ENCODE data around the gene CLDN8. TPM values are rescaled to one million over a fixed set of nuclear protein-coding genes. Genes with fewer than 3 reads are reported as not detected.

CLDN8 gene
- total RNA-seq = not detected
- not detected for polyA plus RNA-seq (2013, experiment 1 of 2)
- polyA plus RNA-seq (2013, experiment 2 of 2) = not detected
- total RNA-seq = 0 to 0.14 (median 0) reads per million in 172 experiments

DNA sequence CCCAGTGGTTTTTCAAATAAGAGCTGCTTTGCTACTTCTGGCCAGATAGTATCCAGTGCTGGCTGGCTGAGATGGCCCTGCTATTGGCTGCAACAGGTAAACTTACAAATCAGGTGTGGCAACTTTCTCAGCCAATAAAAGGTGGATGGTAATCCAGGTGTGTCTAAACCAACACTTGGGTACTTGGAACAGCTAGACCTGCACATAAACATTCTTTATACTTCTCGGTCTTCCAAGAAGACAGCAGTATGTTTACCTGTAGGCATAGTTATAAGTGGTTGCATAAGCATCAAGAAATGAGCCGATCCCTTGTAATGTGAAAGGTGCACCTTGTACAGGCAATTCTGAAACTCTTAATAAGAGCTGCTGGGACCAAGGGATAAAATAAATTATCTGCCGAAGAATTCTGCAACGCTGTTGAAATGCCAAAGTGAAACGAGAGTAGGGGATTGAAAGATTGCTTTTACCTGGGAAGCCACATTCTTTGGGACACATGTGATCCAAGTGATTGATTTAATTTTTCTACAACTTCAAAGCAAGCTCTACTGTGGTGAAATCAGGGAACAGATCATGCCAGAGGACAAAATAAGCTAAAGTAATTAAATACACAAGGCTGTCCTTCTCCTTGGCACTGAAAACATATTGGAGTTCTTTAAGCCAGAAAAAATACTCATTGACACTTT is at the start of gene CLDN8:
TSS of gene CLDN8 (minus strand) at position 57 of the 683 bp plus-strand sequence. CDS start 172 bp downstream, outside the sequence.
- TF ChIP-seq, protein P1, sequence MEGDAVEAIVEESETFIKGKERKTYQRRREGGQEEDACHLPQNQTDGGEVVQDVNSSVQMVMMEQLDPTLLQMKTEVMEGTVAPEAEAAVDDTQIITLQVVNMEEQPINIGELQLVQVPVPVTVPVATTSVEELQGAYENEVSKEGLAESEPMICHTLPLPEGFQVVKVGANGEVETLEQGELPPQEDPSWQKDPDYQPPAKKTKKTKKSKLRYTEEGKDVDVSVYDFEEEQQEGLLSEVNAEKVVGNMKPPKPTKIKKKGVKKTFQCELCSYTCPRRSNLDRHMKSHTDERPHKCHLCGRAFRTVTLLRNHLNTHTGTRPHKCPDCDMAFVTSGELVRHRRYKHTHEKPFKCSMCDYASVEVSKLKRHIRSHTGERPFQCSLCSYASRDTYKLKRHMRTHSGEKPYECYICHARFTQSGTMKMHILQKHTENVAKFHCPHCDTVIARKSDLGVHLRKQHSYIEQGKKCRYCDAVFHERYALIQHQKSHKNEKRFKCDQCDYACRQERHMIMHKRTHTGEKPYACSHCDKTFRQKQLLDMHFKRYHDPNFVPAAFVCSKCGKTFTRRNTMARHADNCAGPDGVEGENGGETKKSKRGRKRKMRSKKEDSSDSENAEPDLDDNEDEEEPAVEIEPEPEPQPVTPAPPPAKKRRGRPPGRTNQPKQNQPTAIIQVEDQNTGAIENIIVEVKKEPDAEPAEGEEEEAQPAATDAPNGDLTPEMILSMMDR (IDR thresholded peaks at IDR 0.05) = no peak
- ChIA-PET CTCF (no interaction called here), POLR2A (no interaction called here)
- no peak within 1 kb of the TSS for H3K27ac ChIP-seq (ENCODE audit: low read depth in 1 of 2, low read length in 2 of 2)
- intact Hi-C loops (cut with DNase I, micrococcal nuclease) = no loop called here
- no peaks in the 10 kb centered on the region for H3K4me1 ChIP-seq (ENCODE audit: insufficient read depth, low read length)
- H3K36me3 ChIP-seq (ENCODE audit: insufficient read depth, low read length) = no peaks in the 10 kb centered on the region
- no peaks in the 10 kb centered on the region for H3K36me3 Mint-ChIP-seq (ENCODE audit: low read depth)
- no peak for DNase-seq
- H3K27me3 ChIP-seq (ENCODE audit: control insufficient read depth in 1 of 2, insufficient read depth in 2 of 2, low read length in 2 of 2) = no peaks in the 10 kb centered on the region
- no peak within 1 kb of the TSS for H3K4me3 ChIP-seq (ENCODE audit: low read length)
- no peak for ATAC-seq (ENCODE audit: poor library complexity)
- H3K9me3 Mint-ChIP-seq = no peaks in the 10 kb centered on the region
- H3K27me3 Mint-ChIP-seq = peaks cover 4% of the 10 kb centered on the region
- peaks cover 0 to 3% of the 10 kb centered on the region in 2 experiments for H3K9me3 ChIP-seq (ENCODE audit: control insufficient read depth in 1 of 2, insufficient read depth in 1 of 2, low read length in 2 of 2)
- no peak within 1 kb of the TSS for H3K27ac Mint-ChIP-seq
- H3K4me3 Mint-ChIP-seq = no peak within 1 kb of the TSS
- H3K4me1 Mint-ChIP-seq (ENCODE audit: low read depth) = no peaks in the 10 kb centered on the region

DNA sequence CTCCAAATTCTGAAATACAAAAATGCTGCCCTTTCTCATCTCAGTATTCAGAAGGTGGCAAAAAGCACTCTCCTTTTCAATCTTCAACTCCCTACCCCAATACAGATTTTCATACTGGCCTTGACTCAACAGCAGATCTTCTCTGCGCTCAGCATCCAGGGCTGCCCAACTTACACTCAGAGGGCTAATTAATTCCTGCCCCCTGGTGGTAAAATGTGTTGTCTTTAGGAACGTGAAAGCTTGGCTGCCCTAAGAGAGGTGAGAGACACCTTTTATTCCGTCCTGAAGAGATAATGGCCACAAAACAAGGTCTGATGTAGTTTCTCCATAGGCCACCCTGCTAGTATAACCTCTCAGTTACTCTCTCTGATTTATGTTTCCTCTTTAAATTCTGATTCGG is 41.9 kb upstream of the CLDN8 start:
- CTCF ChIA-PET = no interaction called here
- no peaks in the 10 kb centered on the region for H3K4me1 Mint-ChIP-seq (ENCODE audit: low read depth)
- H3K9me3 Mint-ChIP-seq = no peaks in the 10 kb centered on the region
- no peak overlapping the region for H3K27ac Mint-ChIP-seq
- Histone ChIP-seq H3K27me3 (ENCODE audit: control insufficient read depth in 1 of 2, insufficient read depth in 2 of 2, low read length in 2 of 2) (no peaks in the 10 kb centered on the region), H3K4me1 (ENCODE audit: insufficient read depth, low read length) (no peaks in the 10 kb centered on the region), H3K27ac (ENCODE audit: low read depth in 1 of 2, low read length in 2 of 2) (no peak overlapping the region), H3K4me3 (ENCODE audit: low read length) (no peak overlapping the region), H3K9me3 (ENCODE audit: control insufficient read depth in 1 of 2, insufficient read depth in 1 of 2, low read length in 2 of 2) (no peaks in the 10 kb centered on the region), H3K36me3 (ENCODE audit: insufficient read depth, low read length) (no peaks in the 10 kb centered on the region)
- no peaks in the 10 kb centered on the region for H3K36me3 Mint-ChIP-seq (ENCODE audit: low read depth)
- POLR2A ChIA-PET = no interaction called here
- intact Hi-C loops (cut with DNase I, micrococcal nuclease) = no loop called here
- no peaks in the 10 kb centered on the region for H3K27me3 Mint-ChIP-seq
- ATAC-seq (ENCODE audit: poor library complexity) = no peak
- TF ChIP-seq, protein P1 (IDR thresholded peaks at IDR 0.05) = no peak
- H3K4me3 Mint-ChIP-seq = no peak overlapping the region
- no peak for DNase-seq

DNA sequence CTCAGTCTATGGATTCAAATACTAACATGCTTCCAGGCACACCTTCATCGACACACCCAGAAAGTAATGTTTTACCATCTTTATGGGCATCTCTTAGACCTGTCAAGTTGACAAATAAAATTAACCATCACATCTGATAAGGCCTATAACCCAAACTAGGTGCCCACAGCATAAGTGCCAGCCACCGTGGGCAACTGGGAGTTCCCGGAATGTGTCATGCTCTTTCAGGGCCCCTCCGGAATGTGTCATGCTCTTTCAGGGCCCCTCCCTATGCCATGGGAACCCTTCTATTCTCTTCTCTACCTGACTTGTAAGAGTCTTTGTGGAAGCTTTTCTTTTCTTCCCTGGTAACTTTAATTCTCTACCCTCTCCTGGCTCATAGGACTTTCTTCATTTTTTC is 40.2 kb upstream of the CLDN8 start:
- no peak overlapping the region for H3K4me3 ChIP-seq (ENCODE audit: low read length)
- no peaks in the 10 kb centered on the region for H3K4me1 ChIP-seq (ENCODE audit: insufficient read depth, low read length)
- Mint-ChIP-seq H3K27me3 (no peaks in the 10 kb centered on the region), H3K27ac (no peak overlapping the region), H3K4me1 (ENCODE audit: low read depth) (no peaks in the 10 kb centered on the region), H3K4me3 (no peak overlapping the region), H3K36me3 (ENCODE audit: low read depth) (no peaks in the 10 kb centered on the region), H3K9me3 (no peaks in the 10 kb centered on the region)
- intact Hi-C loops (cut with DNase I, micrococcal nuclease) = no loop called here
- no peak overlapping the region for H3K27ac ChIP-seq (ENCODE audit: low read depth in 1 of 2, low read length in 2 of 2)
- H3K27me3 ChIP-seq (ENCODE audit: control insufficient read depth in 1 of 2, insufficient read depth in 2 of 2, low read length in 2 of 2) = no peaks in the 10 kb centered on the region
- DNase-seq = no peak
- ATAC-seq (ENCODE audit: poor library complexity) = no peak
- POLR2A ChIA-PET = no interaction called here
- TF ChIP-seq, protein P1 (IDR thresholded peaks at IDR 0.05) = no peak
- H3K36me3 ChIP-seq (ENCODE audit: insufficient read depth, low read length) = no peaks in the 10 kb centered on the region
- CTCF ChIA-PET = no interaction called here
- H3K9me3 ChIP-seq (ENCODE audit: control insufficient read depth in 1 of 2, insufficient read depth in 1 of 2, low read length in 2 of 2) = no peaks in the 10 kb centered on the region
